Activated CD4-positive, alpha-beta memory T cell treated with anti-CD3 and anti-CD28 coated beads for 36 hours (primary cell): Measurements from ENCODE around the gene CACNA1S. TPM values are rescaled to one million over a fixed set of nuclear protein-coding genes. Genes with fewer than 3 reads are reported as not detected.

ENCODE experiments used
- CTCF ChIA-PET: fragments of 350-600 bp; sonication (Branson Sonifier 250); formaldehyde crosslinking; loops from one replicate; lab custom pipeline; 2021; ENCODE audit warnings: antibody characterized with exemption, inconsistent platforms; lab: Charles Lee
- POLR2A ChIA-PET: fragments of 350-600 bp; sonication (Branson Sonifier 250); formaldehyde crosslinking; loops from one replicate; lab custom pipeline; 2021; ENCODE audit warnings: antibody characterized with exemption; lab: Charles Lee
- DNase-seq: peaks from one replicate; pipeline ENCODE4 v3.0.0-alpha.2; 2020
- H3K27ac Mint-ChIP-seq: one replicate; pipeline ENCODE4 v1.8.0; 2021; ENCODE audit warnings: mixed read lengths
- H3K27me3 Mint-ChIP-seq: one replicate; pipeline ENCODE4 v1.8.0; 2021; ENCODE audit warnings: mixed read lengths
- H3K36me3 Mint-ChIP-seq: one replicate; pipeline ENCODE4 v1.8.0; 2021; ENCODE audit warnings: mixed read lengths
- H3K4me1 Mint-ChIP-seq: one replicate; pipeline ENCODE4 v1.8.0; 2021; ENCODE audit warnings: low read depth, mixed read lengths
- H3K4me3 Mint-ChIP-seq: one replicate; pipeline ENCODE4 v1.8.0; 2021; ENCODE audit warnings: mild to moderate bottlenecking, mixed read lengths
- H3K9me3 Mint-ChIP-seq: one replicate; pipeline ENCODE4 v1.8.0; 2021; ENCODE audit warnings: mixed read lengths
- intact Hi-C: fragments of 100-400 bp; cut with micrococcal nuclease; formaldehyde crosslinking; loops from one replicate; pipeline ENCODE4 v1.15.1; 2023
- total RNA-seq, 2 experiments: library from RNA; stranded (reverse); gene quantifications; one replicate each; pipeline ENCODE4 v1.2.3, GENCODE V29; 2021

CACNA1S gene
- total RNA-seq, 2 experiments from 2014 or later: not detected

GRCh38 chr1:201004154-201004553, 108.1 kb downstream of the CACNA1S start:
- CTCF ChIA-PET: interaction anchor here (0.9 to 3.1 kb wide), 4 partner anchors 16 to 32 kb away, joined by 3 to 14 read pairs (median 8); no protein-coding TSS in a partner anchor
- H3K27ac Mint-ChIP-seq: peak overlapping the region; percentile 55
- H3K36me3 Mint-ChIP-seq: peaks cover 38% of the 10 kb centered on the region

DNA sequence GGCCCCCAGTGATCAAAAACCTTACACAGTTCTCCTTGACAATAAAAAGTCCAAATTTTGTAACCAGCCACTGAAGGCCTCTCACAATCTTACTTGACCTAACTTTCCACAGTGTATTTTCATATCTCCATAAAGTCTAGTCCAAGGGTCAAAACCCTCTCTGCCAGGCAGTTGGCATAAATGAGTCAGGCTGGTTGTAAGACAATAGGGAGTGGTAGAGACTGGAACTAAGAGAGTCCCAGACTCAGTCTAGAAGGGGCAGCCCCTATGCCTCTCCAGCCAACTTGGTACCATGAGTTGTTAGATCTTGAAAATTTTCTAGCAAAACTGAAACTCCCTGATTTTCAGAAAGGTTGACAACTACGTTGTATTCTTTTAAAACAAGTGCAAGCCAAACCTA, 109.7 kb downstream of the CACNA1S start:
- ChIA-PET CTCF (interaction anchor here (1.0 to 2.6 kb wide), 2 partner anchors 13 to 31 kb away, joined by 3 to 9 read pairs; no protein-coding TSS in a partner anchor), POLR2A (interaction anchor here (1.0 kb wide), 1 partner anchor 23 kb away, joined by 3 read pairs; no protein-coding TSS in a partner anchor)
- H3K27me3 Mint-ChIP-seq: no peaks in the 10 kb centered on the region
- peaks cover 16% of the 10 kb centered on the region for H3K4me1 Mint-ChIP-seq
- peak overlapping the region; percentile 39 for H3K27ac Mint-ChIP-seq
- H3K9me3 Mint-ChIP-seq: no peaks in the 10 kb centered on the region
- no peak overlapping the region for H3K4me3 Mint-ChIP-seq
- intact Hi-C loops: loop anchor here (2.0 kb wide), 1 partner anchor 18 kb away; no protein-coding TSS in a partner anchor
- peaks cover 52% of the 10 kb centered on the region for H3K36me3 Mint-ChIP-seq
- peak; percentile 41 for DNase-seq

More at GRCh38 chr1:201004154-201004553, 108.1 kb downstream of the CACNA1S start:
- Mint-ChIP-seq H3K27me3 (no peaks in the 10 kb centered on the region), H3K4me3 (no peak overlapping the region), H3K4me1 (peaks cover 21% of the 10 kb centered on the region), H3K9me3 (no peaks in the 10 kb centered on the region)
- intact Hi-C loops: no loop called here
- DNase-seq: no peak
- POLR2A ChIA-PET: interaction anchor here (2.3 kb wide), 1 partner anchor 15 kb away, joined by 8 read pairs; no protein-coding TSS in a partner anchor

DNA sequence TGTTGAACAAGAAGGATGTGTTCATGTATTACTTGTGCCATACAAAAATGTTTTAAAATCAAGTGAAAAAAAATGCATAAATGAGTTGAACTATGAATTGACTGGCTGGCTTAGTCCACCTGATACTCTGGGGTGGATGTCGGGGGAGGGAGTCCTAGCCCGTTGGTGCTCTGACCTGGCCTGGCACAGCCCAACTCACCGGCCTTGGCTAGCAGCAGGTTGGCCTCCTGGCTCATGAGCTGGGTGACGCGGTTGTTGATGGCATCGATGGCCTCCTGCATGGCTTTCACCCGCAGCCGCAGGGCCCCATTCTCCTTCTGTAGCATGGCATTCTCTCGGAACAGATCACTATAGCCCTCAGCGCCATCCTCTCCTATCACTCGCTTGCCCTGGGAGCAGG, 110.3 kb downstream of the CACNA1S start:
- Mint-ChIP-seq H3K4me1 (peaks cover 16% of the 10 kb centered on the region), H3K36me3 (peaks cover 54% of the 10 kb centered on the region), H3K27me3 (no peaks in the 10 kb centered on the region), H3K4me3 (no peak overlapping the region), H3K27ac (no peak overlapping the region), H3K9me3 (no peaks in the 10 kb centered on the region)
- CTCF ChIA-PET: interaction anchor here (1.0 to 2.6 kb wide), 2 partner anchors 14 to 31 kb away, joined by 3 to 9 read pairs; no protein-coding TSS in a partner anchor
- intact Hi-C loops: loop anchor here (2.0 kb wide), 1 partner anchor 19 kb away; no protein-coding TSS in a partner anchor
- no peak for DNase-seq
- POLR2A ChIA-PET: interaction anchor here (1.0 kb wide), 1 partner anchor 24 kb away, joined by 3 read pairs; no protein-coding TSS in a partner anchor

- H3K4me1 Mint-ChIP-seq: peaks cover 16% of the 10 kb centered on the region
- H3K36me3 Mint-ChIP-seq: peaks cover 60% of the 10 kb centered on the region
- H3K9me3 Mint-ChIP-seq: no peaks in the 10 kb centered on the region
- no peak overlapping the region for H3K27ac Mint-ChIP-seq
- intact Hi-C loops: no loop called here
- ChIA-PET POLR2A (no interaction called here), CTCF (interaction anchor here (1.2 to 2.6 kb wide), 3 partner anchors 21 to 114 kb away, joined by 3 to 9 read pairs (median 4); no protein-coding TSS in a partner anchor)
- H3K27me3 Mint-ChIP-seq: no peaks in the 10 kb centered on the region
- H3K4me3 Mint-ChIP-seq: no peak overlapping the region
- no peak for DNase-seq
Measured at GRCh38 chr1:201000391-201000790, 111.8 kb downstream of the CACNA1S start.

DNA sequence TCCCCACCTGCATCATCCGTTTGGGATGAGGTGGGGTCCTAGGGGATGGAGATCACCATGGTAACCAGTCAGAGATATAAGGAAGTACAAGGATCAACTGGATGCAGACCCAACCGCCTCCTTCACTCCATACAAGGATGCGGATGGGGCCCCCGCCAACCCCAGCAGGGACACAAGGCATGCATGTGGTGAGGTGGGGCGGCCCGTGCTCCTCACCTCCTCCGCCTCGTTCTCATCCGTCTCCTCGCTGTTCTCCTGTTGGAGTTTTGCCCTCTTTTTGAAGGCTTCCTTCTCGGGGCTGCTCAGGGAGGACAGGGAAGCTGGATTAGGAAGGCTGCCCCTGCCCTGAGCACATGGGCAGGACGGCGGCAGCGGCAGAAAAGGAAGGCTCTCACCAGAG, 112.6 kb downstream of the CACNA1S start:
- Mint-ChIP-seq H3K4me3 (no peak overlapping the region), H3K27me3 (no peaks in the 10 kb centered on the region), H3K27ac (no peak overlapping the region), H3K4me1 (peaks cover 16% of the 10 kb centered on the region), H3K9me3 (no peaks in the 10 kb centered on the region), H3K36me3 (peaks cover 59% of the 10 kb centered on the region)
- no peak for DNase-seq
- ChIA-PET CTCF (interaction anchor here (1.6 to 2.6 kb wide), 4 partner anchors 19 to 115 kb away, joined by 4 to 9 read pairs (median 6); no protein-coding TSS in a partner anchor), POLR2A (no interaction called here)
- intact Hi-C loops: no loop called here

DNA sequence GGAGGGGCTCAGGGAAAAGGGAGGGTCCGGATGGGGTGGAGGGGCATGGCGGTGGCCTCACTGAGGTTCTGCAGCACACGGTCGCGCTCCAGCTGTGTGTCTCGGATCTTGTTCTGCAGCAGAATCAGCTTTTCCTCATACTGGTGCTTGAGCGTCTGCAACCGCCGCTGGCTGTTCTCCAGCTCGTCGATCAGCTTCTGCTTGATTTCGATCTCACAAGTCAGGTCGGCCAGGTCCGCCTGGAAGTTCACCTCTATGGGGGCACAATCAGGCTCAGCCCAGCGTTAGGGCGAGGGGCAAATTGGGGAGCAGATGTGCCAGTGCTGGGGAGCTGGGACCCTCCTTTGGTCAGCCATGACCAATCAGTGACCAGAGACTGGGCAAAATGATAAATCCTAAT, 113.9 kb downstream of the CACNA1S start:
- Mint-ChIP-seq H3K4me1 (peaks cover 16% of the 10 kb centered on the region), H3K27me3 (no peaks in the 10 kb centered on the region), H3K36me3 (peaks cover 60% of the 10 kb centered on the region), H3K27ac (no peak overlapping the region), H3K4me3 (no peak overlapping the region), H3K9me3 (no peaks in the 10 kb centered on the region)
- intact Hi-C loops: no loop called here
- DNase-seq: no peak
- ChIA-PET CTCF (interaction anchor here (1.6 to 1.7 kb wide), 2 partner anchors 18 to 28 kb away, joined by 4 to 8 read pairs; no protein-coding TSS in a partner anchor), POLR2A (interaction anchor here (0.8 kb wide), 1 partner anchor 21 kb away, joined by 3 read pairs; no protein-coding TSS in a partner anchor)

DNA sequence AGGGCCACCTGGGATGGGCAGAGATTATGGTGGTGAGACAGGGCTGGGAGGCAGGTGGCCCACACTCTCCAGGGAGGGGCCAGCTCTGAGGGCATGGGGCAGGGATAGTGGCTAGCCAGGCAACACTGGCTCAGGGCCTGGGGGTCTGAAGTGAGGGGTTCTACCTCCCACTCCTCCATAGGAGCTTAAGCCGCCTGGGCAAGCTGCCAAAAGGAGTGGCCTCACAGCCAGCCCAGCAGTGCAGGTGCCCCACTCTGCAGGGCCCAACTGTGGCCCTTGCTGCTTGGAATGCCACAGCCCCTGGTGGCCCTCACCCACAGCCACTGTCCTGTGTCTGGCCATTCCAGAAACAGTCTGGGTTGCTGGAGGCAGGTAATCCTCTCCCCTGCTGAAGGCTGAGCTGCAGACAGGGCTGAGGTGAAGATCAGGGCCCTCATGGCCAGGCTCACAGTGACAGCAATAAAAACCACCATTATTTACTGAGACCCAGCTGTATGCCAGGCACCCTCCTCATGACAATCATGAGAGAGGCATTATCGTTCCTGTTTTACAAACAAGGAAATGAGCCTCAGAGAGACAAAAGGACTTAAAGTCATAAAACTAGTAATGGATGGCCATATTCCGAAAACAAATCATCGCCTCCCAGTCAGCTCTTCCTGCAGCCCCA, 119.7 kb downstream of the CACNA1S start:
- Mint-ChIP-seq H3K9me3 (no peaks in the 10 kb centered on the region), H3K36me3 (peaks cover 38% of the 10 kb centered on the region), H3K4me1 (no peaks in the 10 kb centered on the region), H3K27me3 (no peaks in the 10 kb centered on the region), H3K4me3 (no peak overlapping the region), H3K27ac (no peak overlapping the region)
- no peak for DNase-seq
- intact Hi-C loops: no loop called here
- POLR2A ChIA-PET: interaction anchor here (1.2 kb wide), 1 partner anchor 28 kb away, joined by 3 read pairs; no protein-coding TSS in a partner anchor
- CTCF ChIA-PET: interaction anchor here (1.1 to 8.1 kb wide), 2 partner anchors 13 to 21 kb away, joined by 6 to 52 read pairs; no protein-coding TSS in a partner anchor

DNA sequence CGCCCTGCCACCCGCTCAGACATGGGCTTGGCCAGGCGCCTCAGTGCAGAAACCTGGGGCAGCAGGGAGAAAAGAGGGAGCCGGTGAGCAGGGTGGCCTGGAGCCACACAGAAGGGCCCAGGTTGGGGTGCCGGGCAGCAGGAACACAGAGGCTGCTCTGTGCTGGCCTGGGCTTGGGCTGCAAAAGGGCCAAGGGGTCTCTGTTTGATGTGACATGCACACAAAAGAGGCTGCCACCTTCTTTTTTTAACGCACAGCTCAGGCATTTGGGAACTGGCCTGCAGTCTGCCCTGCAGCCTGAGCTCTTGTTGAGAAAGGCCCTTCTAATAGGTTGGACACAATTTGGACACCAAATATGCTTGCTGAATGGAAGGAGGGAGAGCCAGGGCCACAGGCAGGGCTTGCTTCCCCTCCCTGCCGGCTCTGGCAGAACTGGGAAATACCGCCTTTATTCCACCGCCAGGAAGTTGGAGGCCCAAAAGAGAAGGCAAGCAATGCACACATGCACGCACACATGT, 121.1 kb downstream of the CACNA1S start:
- H3K27ac Mint-ChIP-seq: no peak overlapping the region
- intact Hi-C loops: no loop called here
- no peaks in the 10 kb centered on the region for H3K27me3 Mint-ChIP-seq
- DNase-seq: no peak
- H3K36me3 Mint-ChIP-seq: peaks cover 42% of the 10 kb centered on the region
- CTCF ChIA-PET: interaction anchor here (0.8 to 8.1 kb wide), 2 partner anchors 12 to 20 kb away, joined by 3 to 52 read pairs; no protein-coding TSS in a partner anchor
- no peaks in the 10 kb centered on the region for H3K9me3 Mint-ChIP-seq
- no peaks in the 10 kb centered on the region for H3K4me1 Mint-ChIP-seq
- POLR2A ChIA-PET: no interaction called here
- no peak overlapping the region for H3K4me3 Mint-ChIP-seq

DNA sequence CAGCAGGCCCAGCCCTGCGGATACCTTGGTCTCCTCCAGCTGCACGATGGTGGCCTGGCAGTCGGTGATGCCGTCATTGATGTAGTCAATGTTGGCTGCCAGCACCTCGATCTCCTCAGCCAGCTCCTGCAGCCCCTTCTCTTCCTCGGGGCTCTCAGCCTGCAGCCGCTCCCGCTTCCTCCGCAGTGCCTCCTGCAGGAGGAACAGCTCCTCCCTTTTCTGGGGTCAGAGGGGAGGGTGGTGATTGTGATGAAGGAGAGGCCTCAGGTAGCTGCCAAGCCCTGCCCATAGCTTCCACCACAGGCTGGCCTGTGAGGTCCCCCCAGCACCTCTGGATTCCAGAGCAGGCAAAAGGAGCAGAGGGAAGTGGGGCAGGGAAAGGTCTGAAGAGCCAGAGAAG, 122.1 kb downstream of the CACNA1S start:
- Mint-ChIP-seq H3K36me3 (peaks cover 40% of the 10 kb centered on the region), H3K4me1 (no peaks in the 10 kb centered on the region), H3K27ac (no peak overlapping the region), H3K9me3 (no peaks in the 10 kb centered on the region), H3K4me3 (no peak overlapping the region), H3K27me3 (no peaks in the 10 kb centered on the region)
- POLR2A ChIA-PET: no interaction called here
- intact Hi-C loops: no loop called here
- no peak for DNase-seq
- CTCF ChIA-PET: interaction anchor here (0.8 to 8.1 kb wide), 3 partner anchors 11 to 129 kb away, joined by 3 to 52 read pairs (median 9); no protein-coding TSS in a partner anchor

Other genes with a start within 250 kb of the CACNA1S start
- gene GPR25, start 239.4 kb downstream of the CACNA1S start, total RNA-seq: not detected
- gene INAVA, start 217.5 kb downstream of the CACNA1S start, total RNA-seq: not detected
- gene KIF21B, start 88.7 kb downstream of the CACNA1S start, total RNA-seq: 10 to 100 TPM; 56.6 to 58.7 TPM
- not detected for gene ASCL5, start 14.8 kb upstream of the CACNA1S start, total RNA-seq
- gene TMEM9, start 42.0 kb upstream of the CACNA1S start, total RNA-seq: 10 to 100 TPM; 21.7 to 22.5 TPM
- not detected for gene IGFN1, start 78.4 kb upstream of the CACNA1S start, total RNA-seq
- gene PKP1, start 171.1 kb upstream of the CACNA1S start, total RNA-seq: not detected